Colonic mucosa (tissue), 4 donors: ENCODE results near the gene ISYNA1. TPM values are rescaled to one million over a fixed set of nuclear protein-coding genes. Genes with fewer than 3 reads are reported as not detected.

Experiments used
- DNase-seq: peaks from one replicate; pipeline ENCODE4 v3.0.0-alpha.2; 2020
- H3K27ac ChIP-seq: fragments of 200-600 bp; one replicate; pipeline ENCODE4 v1.8.0; 2021
- H3K27me3 ChIP-seq: fragments of 200-600 bp; one replicate; pipeline ENCODE4 v1.8.0; 2021
- H3K36me3 ChIP-seq: fragments of 200-600 bp; one replicate; pipeline ENCODE4 v1.8.0; 2021
- H3K4me1 ChIP-seq: fragments of 200-600 bp; one replicate; pipeline ENCODE4 v1.8.0; 2021; ENCODE audit warnings: mild to moderate bottlenecking
- H3K4me3 ChIP-seq: fragments of 200-600 bp; one replicate; pipeline ENCODE4 v1.8.0; 2021
- H3K9ac ChIP-seq, 2 donors: one replicate each; pipeline ENCODE4 v1.7.0; 2013; ENCODE audit warnings: control low read depth in 2 of 2, low read depth in 2 of 2, low read length in 2 of 2
- H3K9me3 ChIP-seq: fragments of 200-600 bp; one replicate; pipeline ENCODE4 v1.8.0; 2021
- CTCF ChIP-seq: fragments of 200-600 bp; IDR thresholded peaks from one replicate; pipeline ENCODE4 v1.8.0; 2022; ENCODE audit warnings: antibody characterized with exemption, mild to moderate bottlenecking
- intact Hi-C: fragments of 100-400 bp; cut with DNase I; formaldehyde crosslinking; loops from one replicate; pipeline ENCODE4 v1.14.1; 2022
- total RNA-seq, 2 donors: library from RNA; stranded (reverse); fragmentation: NEBNext Ultra II Directional in 1 of 2; extraction: Animal tissue kit (Norgen Biotek cat#: 25700) in 1 of 2; gene quantifications; one replicate each; pipeline ENCODE4 v1.2.1, GENCODE V29; 2021
- donor health status: healthy.
- donor health status: DM: no; HTN: no; CAD: no.
- donor health status: DM: no; HTN: no; CAD: no.

The ISYNA1 gene
- total RNA-seq, 2 donors from 2014 or later, result 17.7 to 25.7 TPM

GRCh38 chr19:18446145-18446810, 8.3 kb upstream of the ISYNA1 start:
- intact Hi-C loops, result no loop called here
- H3K27me3 ChIP-seq, result no peaks in the 10 kb centered on the region
- no peak overlapping the region for H3K27ac ChIP-seq
- peak overlapping the region in 1 of 2 donors; percentile 1 for H3K9ac ChIP-seq
- H3K9me3 ChIP-seq, result no peaks in the 10 kb centered on the region
- DNase-seq, result no peak
- peaks cover 6% of the 10 kb centered on the region for H3K4me1 ChIP-seq
- H3K4me3 ChIP-seq, result no peak overlapping the region
- H3K36me3 ChIP-seq, result peaks cover 9% of the 10 kb centered on the region
- no peak for TF ChIP-seq CTCF

DNA sequence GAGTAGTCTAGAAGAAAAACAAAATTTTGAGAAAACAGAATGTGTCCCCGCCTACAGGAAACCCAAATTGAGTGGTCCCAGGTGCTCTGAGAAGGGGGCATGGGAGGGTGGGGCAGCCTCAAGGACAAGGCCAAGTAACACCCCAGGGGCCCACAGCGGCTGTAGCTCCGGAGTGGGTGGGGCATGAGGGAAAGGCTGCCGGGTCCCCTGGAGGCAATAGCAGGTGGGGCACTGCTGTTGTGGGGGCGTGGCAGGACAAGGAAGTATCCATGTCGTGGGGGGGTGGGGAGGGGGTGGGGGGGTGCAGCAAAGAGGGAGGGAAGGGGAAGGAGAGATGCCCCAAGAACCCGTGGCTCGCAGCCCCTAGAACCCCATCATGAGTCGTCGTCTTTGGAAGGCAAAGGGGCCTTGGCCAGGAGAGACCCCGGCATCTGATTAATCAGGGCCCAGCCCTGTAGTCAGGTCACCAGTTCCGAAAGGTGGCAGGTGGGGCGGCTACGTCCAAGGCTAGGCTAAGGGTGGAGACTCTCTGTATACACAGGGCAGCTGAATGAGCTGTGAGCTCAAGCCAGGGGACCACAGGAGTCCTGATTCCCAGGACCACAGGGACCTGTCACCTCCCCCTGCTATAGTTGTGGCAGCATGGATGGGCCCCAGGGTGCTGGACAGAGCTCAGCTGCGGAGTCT, 7.5 kb upstream of the ISYNA1 start:
- Histone ChIP-seq H3K27ac (no peak overlapping the region), H3K27me3 (no peaks in the 10 kb centered on the region), H3K9ac (no peak overlapping the region), H3K36me3 (peaks cover 6% of the 10 kb centered on the region), H3K9me3 (no peaks in the 10 kb centered on the region), H3K4me1 (peaks cover 6% of the 10 kb centered on the region), H3K4me3 (no peak overlapping the region)
- TF ChIP-seq CTCF, result no peak
- intact Hi-C loops, result no loop called here
- DNase-seq, result peak; percentile 64

DNA sequence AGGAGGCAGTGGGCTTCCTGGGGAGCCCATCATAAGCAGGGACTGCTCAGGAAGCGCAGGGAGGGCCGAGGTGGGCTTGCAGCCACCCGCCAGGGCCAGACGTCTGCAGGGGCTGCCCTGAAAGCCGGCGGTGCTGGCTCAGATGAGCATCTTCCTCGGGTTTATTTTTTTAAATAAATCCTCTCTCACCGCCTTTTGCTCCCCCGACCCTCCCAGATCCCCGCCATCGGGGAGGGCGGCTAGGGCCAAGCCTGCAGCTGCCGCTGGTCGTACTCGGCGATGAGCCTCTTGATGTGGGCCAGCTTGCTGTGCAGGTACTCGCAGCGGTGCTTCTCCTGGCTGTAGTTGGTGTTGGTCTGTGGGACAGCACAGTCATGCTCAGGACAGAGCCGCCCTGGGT, 6.6 kb upstream of the ISYNA1 start:
- H3K4me3 ChIP-seq, result no peak overlapping the region
- no peaks in the 10 kb centered on the region for H3K9me3 ChIP-seq
- no peak overlapping the region for H3K9ac ChIP-seq
- DNase-seq, result no peak
- H3K27me3 ChIP-seq, result no peaks in the 10 kb centered on the region
- intact Hi-C loops, result no loop called here
- no peaks in the 10 kb centered on the region for H3K36me3 ChIP-seq
- peaks cover 6% of the 10 kb centered on the region for H3K4me1 ChIP-seq
- TF ChIP-seq CTCF, result no peak
- no peak overlapping the region for H3K27ac ChIP-seq

DNA sequence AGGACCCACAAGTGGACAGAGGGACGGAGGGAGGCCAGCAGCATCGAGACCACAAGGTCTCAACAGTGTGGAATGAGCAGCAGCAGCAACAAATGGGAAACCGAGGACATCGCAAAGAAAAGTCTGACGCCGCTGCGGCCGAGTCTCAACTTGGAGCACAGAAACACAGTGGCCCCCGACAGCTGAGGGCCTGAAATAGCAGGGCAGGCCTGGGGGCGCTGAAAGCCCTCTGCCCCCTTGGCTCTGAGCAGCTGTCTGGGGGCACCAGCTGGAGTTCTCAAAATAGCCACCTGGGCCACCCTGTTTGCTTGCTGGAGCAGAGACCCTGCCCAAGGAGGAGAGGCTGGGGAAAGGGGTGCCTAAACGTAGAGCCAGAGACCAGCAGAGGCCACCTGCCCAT, 5.9 kb upstream of the ISYNA1 start:
- Histone ChIP-seq H3K4me3 (no peak overlapping the region), H3K4me1 (peaks cover 6% of the 10 kb centered on the region), H3K36me3 (no peaks in the 10 kb centered on the region), H3K9ac (no peak overlapping the region), H3K9me3 (no peaks in the 10 kb centered on the region), H3K27me3 (no peaks in the 10 kb centered on the region), H3K27ac (no peak overlapping the region)
- intact Hi-C loops, result no loop called here
- no peak for TF ChIP-seq CTCF
- no peak for DNase-seq

DNA sequence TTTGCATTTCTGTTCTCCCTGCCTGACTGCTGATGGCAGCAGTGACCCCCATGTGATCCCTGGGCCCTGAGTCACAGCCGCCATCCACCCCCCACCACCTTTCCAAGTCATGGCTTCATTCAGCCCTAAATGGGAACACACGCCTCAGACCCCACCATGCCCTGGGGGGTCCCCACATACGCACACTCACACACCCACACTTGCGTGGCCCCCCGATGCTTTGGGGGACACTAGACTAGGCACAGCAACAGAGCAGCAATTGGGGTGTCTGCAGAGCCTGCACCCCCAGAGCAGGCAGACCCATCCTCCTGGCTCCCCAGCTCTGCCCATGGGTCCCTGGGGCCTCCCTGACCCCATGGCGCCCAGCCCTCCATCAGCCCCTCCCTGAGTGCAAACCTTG, 5.5 kb upstream of the ISYNA1 start:
- Histone ChIP-seq H3K4me1 (peaks cover 8% of the 10 kb centered on the region), H3K27ac (no peak overlapping the region), H3K4me3 (no peak overlapping the region), H3K27me3 (no peaks in the 10 kb centered on the region), H3K36me3 (no peaks in the 10 kb centered on the region), H3K9ac (no peak overlapping the region), H3K9me3 (no peaks in the 10 kb centered on the region)
- no peak for TF ChIP-seq CTCF
- intact Hi-C loops, result no loop called here
- no peak for DNase-seq
